Fibroblast of the conjunctiva (primary cell): ENCODE data around the gene SCMH1.
A peak's percentile ranks its signal among the peaks of the same experiment; 100 is the strongest.

ENCODE experiments used
- DNase-seq: peaks from one replicate; pipeline ENCODE4 v3.0.0-alpha.2; 2010; ENCODE audit warnings: low read depth

Gene SCMH1

GRCh38 chr1:41097105-41097504 lies 145.0 kb downstream of the SCMH1 start:
- no peak for DNase-seq

- DNase-seq: no peak
Observed at GRCh38 chr1:41093826-41094225, 148.3 kb downstream of the SCMH1 start.

GRCh38 chr1:41086921-41087320 lies 155.2 kb downstream of the SCMH1 start:
- DNase-seq: no peak

- no peak for DNase-seq
Observed at GRCh38 chr1:41078616-41079015, 163.5 kb downstream of the SCMH1 start.

GRCh38 chr1:41078193-41078592 lies 163.9 kb downstream of the SCMH1 start:
- no peak for DNase-seq

GRCh38 chr1:41073971-41074370 lies 168.1 kb downstream of the SCMH1 start:
- DNase-seq: no peak

GRCh38 chr1:41072051-41072450 lies 170.1 kb downstream of the SCMH1 start:
- DNase-seq: no peak

- DNase-seq: no peak
Observed at GRCh38 chr1:41056907-41057306, 185.2 kb downstream of the SCMH1 start.

GRCh38 chr1:41053316-41053715 lies 188.8 kb downstream of the SCMH1 start:
- no peak for DNase-seq

GRCh38 chr1:41051022-41051421 lies 191.1 kb downstream of the SCMH1 start:
- no peak for DNase-seq

- no peak for DNase-seq
Observed at GRCh38 chr1:41048540-41048939, 193.6 kb downstream of the SCMH1 start.

- no peak for DNase-seq
Observed at GRCh38 chr1:41046347-41046775, 195.7 kb downstream of the SCMH1 start.

GRCh38 chr1:41045740-41046139 lies 196.4 kb downstream of the SCMH1 start:
- DNase-seq: peak; percentile 48

GRCh38 chr1:41044187-41044586 lies 197.9 kb downstream of the SCMH1 start:
- DNase-seq: no peak

- DNase-seq: no peak
Observed at GRCh38 chr1:41041614-41042270, 200.4 kb downstream of the SCMH1 start.

- no peak for DNase-seq
Observed at GRCh38 chr1:41038110-41038509, 204.0 kb downstream of the SCMH1 start.

- DNase-seq: no peak
Observed at GRCh38 chr1:41037116-41037903, 204.8 kb downstream of the SCMH1 start.

GRCh38 chr1:41033272-41033671 lies 208.8 kb downstream of the SCMH1 start:
- no peak for DNase-seq

GRCh38 chr1:41032147-41032546 lies 210.0 kb downstream of the SCMH1 start:
- no peak for DNase-seq

GRCh38 chr1:41030872-41031616 lies 211.1 kb downstream of the SCMH1 start:
- no peak for DNase-seq

- no peak for DNase-seq
Observed at GRCh38 chr1:41028034-41028642, 214.0 kb downstream of the SCMH1 start.
